ENCODE results near the gene PNMA8A.

Gene PNMA8A

DNA sequence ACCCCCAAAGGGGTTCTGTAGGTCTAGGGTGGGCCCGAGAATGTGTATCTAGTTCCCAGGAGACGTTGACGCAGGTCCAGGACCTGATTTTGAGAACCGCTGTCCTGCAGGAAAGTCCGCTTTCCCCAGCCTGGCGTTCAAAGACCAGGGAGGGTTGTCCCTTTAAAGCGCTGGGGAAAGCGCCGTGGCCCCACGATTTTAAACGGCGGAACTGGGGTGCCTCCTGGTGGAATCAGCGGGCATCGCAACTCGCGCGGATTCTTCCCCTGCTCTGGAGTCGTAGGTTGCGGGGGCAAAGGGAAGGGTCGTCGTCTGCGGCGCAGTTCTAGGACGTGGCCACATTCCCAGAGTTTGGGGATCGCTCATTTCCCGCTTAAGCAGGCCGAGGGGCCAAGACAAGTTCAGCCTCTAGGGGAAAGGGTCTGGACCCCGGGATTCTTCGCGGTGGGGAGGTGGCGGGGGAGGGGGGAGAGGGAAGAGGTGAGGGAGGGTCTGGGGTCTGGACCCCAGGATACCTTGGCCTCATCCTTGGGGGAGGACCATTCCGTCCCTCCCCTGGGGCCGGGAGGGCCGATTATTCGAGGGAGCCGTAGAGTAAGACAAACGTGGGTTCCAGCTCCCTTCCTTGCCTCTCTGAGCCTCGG, 16.6 kb upstream of the PNMA8A start:
- ChIA-PET CTCF (interaction anchor here (0.7 to 2.9 kb wide), 12 partner anchors 14 to 93 kb away, joined by 3 to 31 read pairs (median 4); no protein-coding TSS in a partner anchor), POLR2A (interaction anchor here (0.5 kb wide), 1 partner anchor 36 kb away, joined by 3 read pairs; no protein-coding TSS in a partner anchor)
- no peaks in the 10 kb centered on the region for H3K36me3 ChIP-seq (ENCODE audit: control insufficient read depth in 4 of 4, insufficient read depth in 4 of 4, low read length in 3 of 4)
- H3K27ac ChIP-seq (ENCODE audit: insufficient read depth in 1 of 2, low read depth in 1 of 2, low read length in 2 of 2, poor library complexity in 1 of 2, severe bottlenecking in 2 of 2), result no peak overlapping the region
- DNase-seq, result peak; percentile 60 to 74 (median 66)
- H3K4me3 ChIP-seq (ENCODE audit: control insufficient read depth in 1 of 7, extremely low read depth in 1 of 7, insufficient read depth in 4 of 7, low read depth in 2 of 7, low read length in 6 of 7), result no peak overlapping the region
- peaks cover 5 to 69% (median 48%) of the 10 kb centered on the region in 5 experiments for H3K27me3 ChIP-seq (replicated peaks in 2 of 5; ENCODE audit: control insufficient read depth in 4 of 5, insufficient read depth in 5 of 5, low read length in 4 of 5)
- H3K9me3 ChIP-seq (ENCODE audit: control extremely low read depth in 1 of 5, control insufficient read depth in 4 of 5, insufficient read depth in 2 of 5, low read depth in 1 of 5, low read length in 4 of 5), result peaks cover 0 to 1% (median 0%) of the 10 kb centered on the region in 5 experiments
- WGBS (ENCODE audit: insufficient coverage), result 2% methylated on average over 31 of the region's 38 CpGs
- H3K4me1 ChIP-seq (ENCODE audit: control extremely low read depth in 1 of 4, control insufficient read depth in 4 of 4, insufficient read depth in 4 of 4, low read length in 3 of 4), result peaks cover 0 to 26% (median 16%) of the 10 kb centered on the region in 4 experiments

GRCh38 chr19:46487178-46487801, 15.9 kb upstream of the PNMA8A start:
- POLR2A ChIA-PET, result no interaction called here
- CTCF ChIA-PET, result interaction anchor here (0.7 to 2.9 kb wide), 10 partner anchors 11 to 92 kb away, joined by 3 to 31 read pairs (median 4); no protein-coding TSS in a partner anchor
- peaks cover 0 to 1% (median 0%) of the 10 kb centered on the region in 5 experiments for H3K9me3 ChIP-seq (ENCODE audit: control extremely low read depth in 1 of 5, control insufficient read depth in 4 of 5, insufficient read depth in 2 of 5, low read depth in 1 of 5, low read length in 4 of 5)
- 17% methylated on average over 18 of the region's 19 CpGs for WGBS (ENCODE audit: insufficient coverage)
- H3K27me3 ChIP-seq (replicated peaks in 2 of 5; ENCODE audit: control insufficient read depth in 4 of 5, insufficient read depth in 5 of 5, low read length in 4 of 5), result peaks cover 7 to 67% (median 44%) of the 10 kb centered on the region in 5 experiments
- peaks cover 0 to 24% (median 11%) of the 10 kb centered on the region in 4 experiments for H3K4me1 ChIP-seq (ENCODE audit: control extremely low read depth in 1 of 4, control insufficient read depth in 4 of 4, insufficient read depth in 4 of 4, low read length in 3 of 4)
- H3K36me3 ChIP-seq (ENCODE audit: control insufficient read depth in 4 of 4, insufficient read depth in 4 of 4, low read length in 3 of 4), result no peaks in the 10 kb centered on the region
- DNase-seq, result no peak
- H3K4me3 ChIP-seq (ENCODE audit: control insufficient read depth in 1 of 7, extremely low read depth in 1 of 7, insufficient read depth in 4 of 7, low read depth in 2 of 7, low read length in 6 of 7), result no peak overlapping the region
- no peak overlapping the region for H3K27ac ChIP-seq (ENCODE audit: insufficient read depth in 1 of 2, low read depth in 1 of 2, low read length in 2 of 2, poor library complexity in 1 of 2, severe bottlenecking in 2 of 2)

- whole genome bisulfite sequencing (ENCODE audit: insufficient coverage), result 88% methylated on average over 3 of the region's 3 CpGs
- Histone ChIP-seq H3K27me3 (replicated peaks in 2 of 5; ENCODE audit: control insufficient read depth in 4 of 5, insufficient read depth in 5 of 5, low read length in 4 of 5) (peaks cover 7 to 65% (median 35%) of the 10 kb centered on the region in 5 experiments), H3K36me3 (ENCODE audit: control insufficient read depth in 4 of 4, insufficient read depth in 4 of 4, low read length in 3 of 4) (no peaks in the 10 kb centered on the region), H3K4me1 (ENCODE audit: control extremely low read depth in 1 of 4, control insufficient read depth in 4 of 4, insufficient read depth in 4 of 4, low read length in 3 of 4) (peaks cover 0 to 24% (median 11%) of the 10 kb centered on the region in 4 experiments), H3K27ac (ENCODE audit: insufficient read depth in 1 of 2, low read depth in 1 of 2, low read length in 2 of 2, poor library complexity in 1 of 2, severe bottlenecking in 2 of 2) (no peak overlapping the region), H3K4me3 (ENCODE audit: control insufficient read depth in 1 of 7, extremely low read depth in 1 of 7, insufficient read depth in 4 of 7, low read depth in 2 of 7, low read length in 6 of 7) (no peak overlapping the region), H3K9me3 (ENCODE audit: control extremely low read depth in 1 of 5, control insufficient read depth in 4 of 5, insufficient read depth in 2 of 5, low read depth in 1 of 5, low read length in 4 of 5) (peaks cover 0 to 1% (median 0%) of the 10 kb centered on the region in 5 experiments)
- POLR2A ChIA-PET, result no interaction called here
- no peak for DNase-seq
- CTCF ChIA-PET, result no interaction called here
Observed at GRCh38 chr19:46486358-46486757, 15.0 kb upstream of the PNMA8A start.

GRCh38 chr19:46484656-46485055, 13.3 kb upstream of the PNMA8A start:
- peaks cover 0 to 1% (median 0%) of the 10 kb centered on the region in 5 experiments for H3K9me3 ChIP-seq (ENCODE audit: control extremely low read depth in 1 of 5, control insufficient read depth in 4 of 5, insufficient read depth in 2 of 5, low read depth in 1 of 5, low read length in 4 of 5)
- H3K27me3 ChIP-seq (replicated peaks in 2 of 5; ENCODE audit: control insufficient read depth in 4 of 5, insufficient read depth in 5 of 5, low read length in 4 of 5), result peaks cover 2 to 59% (median 29%) of the 10 kb centered on the region in 5 experiments
- POLR2A ChIA-PET, result interaction anchor here (0.9 kb wide), 1 partner anchor 89 kb away, joined by 4 read pairs; no protein-coding TSS in a partner anchor
- DNase-seq, result no peak
- peaks cover 0 to 18% (median 4%) of the 10 kb centered on the region in 4 experiments for H3K4me1 ChIP-seq (ENCODE audit: control extremely low read depth in 1 of 4, control insufficient read depth in 4 of 4, insufficient read depth in 4 of 4, low read length in 3 of 4)
- CTCF ChIA-PET, result interaction anchor here (0.7 to 1.8 kb wide), 5 partner anchors 14 to 221 kb away, joined by 3 to 11 read pairs (median 4); no protein-coding TSS in a partner anchor
- H3K27ac ChIP-seq (ENCODE audit: insufficient read depth in 1 of 2, low read depth in 1 of 2, low read length in 2 of 2, poor library complexity in 1 of 2, severe bottlenecking in 2 of 2), result no peak overlapping the region
- 51% methylated on average over 4 of the region's 4 CpGs for WGBS (ENCODE audit: insufficient coverage)
- no peaks in the 10 kb centered on the region for H3K36me3 ChIP-seq (ENCODE audit: control insufficient read depth in 4 of 4, insufficient read depth in 4 of 4, low read length in 3 of 4)
- H3K4me3 ChIP-seq (ENCODE audit: control insufficient read depth in 1 of 7, extremely low read depth in 1 of 7, insufficient read depth in 4 of 7, low read depth in 2 of 7, low read length in 6 of 7), result no peak overlapping the region

- ChIA-PET POLR2A (no interaction called here), CTCF (interaction anchor here (1.0 to 1.9 kb wide), 5 partner anchors 10 to 82 kb away, joined by 3 to 5 read pairs (median 3); partner anchors contain the start of gene PNMA8A)
- Histone ChIP-seq H3K27ac (ENCODE audit: insufficient read depth in 1 of 2, low read depth in 1 of 2, low read length in 2 of 2, poor library complexity in 1 of 2, severe bottlenecking in 2 of 2) (no peak overlapping the region), H3K36me3 (ENCODE audit: control insufficient read depth in 4 of 4, insufficient read depth in 4 of 4, low read length in 3 of 4) (no peaks in the 10 kb centered on the region), H3K4me1 (ENCODE audit: control extremely low read depth in 1 of 4, control insufficient read depth in 4 of 4, insufficient read depth in 4 of 4, low read length in 3 of 4) (peaks cover 0 to 5% (median 2%) of the 10 kb centered on the region in 4 experiments), H3K4me3 (ENCODE audit: control insufficient read depth in 1 of 7, extremely low read depth in 1 of 7, insufficient read depth in 4 of 7, low read depth in 2 of 7, low read length in 6 of 7) (no peak overlapping the region), H3K9me3 (ENCODE audit: control extremely low read depth in 1 of 5, control insufficient read depth in 4 of 5, insufficient read depth in 2 of 5, low read depth in 1 of 5, low read length in 4 of 5) (peaks cover 0 to 1% (median 0%) of the 10 kb centered on the region in 5 experiments), H3K27me3 (replicated peaks in 2 of 5; ENCODE audit: control insufficient read depth in 4 of 5, insufficient read depth in 5 of 5, low read length in 4 of 5) (peaks cover 2 to 48% (median 18%) of the 10 kb centered on the region in 5 experiments)
- no peak for DNase-seq
- WGBS (ENCODE audit: insufficient coverage), result no CpG with 5 or more reads among the region's 3 CpGs
Observed at GRCh38 chr19:46482631-46483030, 11.3 kb upstream of the PNMA8A start.

DNA sequence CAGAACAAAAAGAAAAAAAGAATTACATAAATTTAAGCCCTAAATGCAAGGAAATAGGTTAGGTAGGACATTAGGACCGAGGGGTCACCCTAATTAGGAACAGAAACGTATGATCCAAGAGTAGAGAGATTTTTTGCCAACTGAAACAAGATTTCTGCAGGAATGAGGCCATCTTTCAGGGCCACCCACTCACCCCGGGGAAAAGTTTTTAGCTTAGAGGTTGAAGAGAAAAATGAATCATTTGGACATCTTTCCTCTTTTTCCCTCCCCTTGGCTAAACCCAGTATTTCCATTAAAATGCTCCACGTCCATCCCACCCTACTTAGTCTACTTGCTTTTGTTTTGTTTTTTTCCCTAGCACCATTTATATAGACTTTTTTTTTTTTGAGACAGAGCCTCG, 10.6 kb upstream of the PNMA8A start:
- Histone ChIP-seq H3K27me3 (replicated peaks in 2 of 5; ENCODE audit: control insufficient read depth in 4 of 5, insufficient read depth in 5 of 5, low read length in 4 of 5) (peaks cover 2 to 41% (median 11%) of the 10 kb centered on the region in 5 experiments), H3K9me3 (ENCODE audit: control extremely low read depth in 1 of 5, control insufficient read depth in 4 of 5, insufficient read depth in 2 of 5, low read depth in 1 of 5, low read length in 4 of 5) (peaks cover 0 to 1% (median 0%) of the 10 kb centered on the region in 5 experiments), H3K4me1 (ENCODE audit: control extremely low read depth in 1 of 4, control insufficient read depth in 4 of 4, insufficient read depth in 4 of 4, low read length in 3 of 4) (peaks cover 0 to 4% (median 0%) of the 10 kb centered on the region in 4 experiments), H3K4me3 (ENCODE audit: control insufficient read depth in 1 of 7, extremely low read depth in 1 of 7, insufficient read depth in 4 of 7, low read depth in 2 of 7, low read length in 6 of 7) (no peak overlapping the region), H3K36me3 (ENCODE audit: control insufficient read depth in 4 of 4, insufficient read depth in 4 of 4, low read length in 3 of 4) (no peaks in the 10 kb centered on the region), H3K27ac (ENCODE audit: insufficient read depth in 1 of 2, low read depth in 1 of 2, low read length in 2 of 2, poor library complexity in 1 of 2, severe bottlenecking in 2 of 2) (no peak overlapping the region)
- DNase-seq, result no peak
- WGBS (ENCODE audit: insufficient coverage), result 89% methylated on average over 3 of the region's 5 CpGs
- CTCF ChIA-PET, result interaction anchor here (1.9 kb wide), 1 partner anchor 79 kb away, joined by 5 read pairs; no protein-coding TSS in a partner anchor
- POLR2A ChIA-PET, result no interaction called here

All from common myeloid progenitor, CD34-positive (primary cell).